Bronchial epithelial cell (primary cell): Measurements from ENCODE around the gene UCKL1. TPM values are rescaled to one million over a fixed set of nuclear protein-coding genes. Genes with fewer than 3 reads are reported as not detected.
"Not testable (repeated sequence)": the region's sequence is repeated elsewhere in the genome, so short reads cannot be mapped to it uniquely, and the experiment has no call there.

ENCODE experiments used
- DNase-seq: peaks from one replicate; pipeline ENCODE4 v3.0.0-alpha.2; 2010; ENCODE audit warnings: low read depth
- FAIRE-seq: peaks from 2 replicates; lab custom pipeline; 2011; peaks lifted over from hg19 to GRCh38; lab: Jason Lieb, UNC
- H3K27me3 ChIP-seq: 2 replicates; pipeline ENCODE4 v1.5.1; 2011; ENCODE audit warnings: low read length; ENCODE audit not compliant: control insufficient read depth, insufficient read depth
- H3K36me3 ChIP-seq: 2 replicates; pipeline ENCODE4 v1.5.1; 2011; ENCODE audit warnings: low read length; ENCODE audit not compliant: control insufficient read depth, insufficient read depth
- H3K4me3 ChIP-seq: 2 replicates; pipeline ENCODE4 v1.5.1; 2011; ENCODE audit warnings: mild to moderate bottlenecking, low read depth, low read length, control low read depth
- CTCF ChIP-seq: IDR thresholded peaks from 2 replicates; pipeline ENCODE4 v1.5.1; 2011; ENCODE audit warnings: mild to moderate bottlenecking, moderate library complexity, low read length, control low read depth, inconsistent platforms; ENCODE audit not compliant: insufficient read depth, severe bottlenecking
- total RNA-seq: library from RNA; depleted of rRNA; stranded (reverse); fragments of >200 nt; gene quantifications from 2 replicates; pipeline ENCODE4 v1.2.1, GENCODE V29; 2014

Gene UCKL1
- total RNA-seq, 1 donor from 2014 or later = 19.0 TPM

- no peak for FAIRE-seq
- DNase-seq = no peak
- no peak for TF ChIP-seq CTCF
- Histone ChIP-seq H3K27me3 (no peaks in the 10 kb centered on the region), H3K36me3 (peaks cover 24% of the 10 kb centered on the region), H3K4me3 (no peak overlapping the region)
Observed at GRCh38 chr20:63961664-63962425, 5.6 kb upstream of the UCKL1 start.

DNA sequence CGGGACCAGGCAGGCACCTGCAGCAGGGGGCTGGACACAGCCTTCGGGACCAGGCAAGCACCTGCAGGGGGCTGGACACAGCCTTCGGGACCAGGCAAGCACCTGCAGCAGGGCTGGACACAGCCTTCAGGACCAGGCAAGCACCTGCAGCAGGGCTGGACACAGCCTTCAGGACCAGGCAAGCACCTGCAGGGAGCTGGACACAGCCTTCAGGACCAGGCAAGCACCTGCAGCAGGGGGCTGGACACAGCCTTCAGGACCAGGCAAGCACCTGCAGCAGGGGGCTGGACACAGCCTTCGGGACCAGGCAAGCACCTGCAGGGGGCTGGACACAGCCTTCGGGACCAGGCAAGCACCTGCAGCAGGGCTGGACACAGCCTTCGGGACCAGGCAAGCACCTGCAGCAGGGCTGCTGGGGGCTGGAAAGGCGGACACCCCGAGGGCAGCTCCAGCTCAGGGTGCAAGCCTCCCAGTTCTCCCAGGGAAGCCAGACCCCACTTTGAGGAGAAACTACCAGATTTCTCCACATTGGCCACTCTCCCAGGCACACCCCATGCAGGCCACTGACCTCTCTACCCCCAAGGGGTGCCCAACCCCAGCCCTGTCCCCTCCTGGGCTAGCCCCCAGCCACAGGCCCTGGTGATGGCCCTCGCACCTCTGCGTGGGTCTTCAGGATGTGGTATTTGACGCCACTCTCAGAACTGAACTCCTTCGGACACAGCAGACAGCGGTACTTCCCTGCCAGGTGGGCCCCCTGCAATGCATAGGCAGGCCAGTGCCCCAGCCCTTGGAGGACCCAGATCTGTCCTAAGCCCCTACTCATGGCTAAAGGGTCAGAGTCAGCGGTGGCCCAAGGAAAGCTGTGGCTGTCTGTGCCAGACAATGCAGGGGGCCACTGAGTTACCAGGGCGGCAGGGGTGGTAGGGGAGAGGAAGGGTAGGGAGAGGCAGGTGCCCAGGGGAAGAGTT lies 4.7 kb upstream of the UCKL1 start:
- not testable (repeated sequence) for H3K4me3 ChIP-seq, DNase-seq, H3K27me3 ChIP-seq, FAIRE-seq
- peaks cover 22% of the 10 kb centered on the region for H3K36me3 ChIP-seq

- no peak for DNase-seq
- H3K36me3 ChIP-seq = peaks cover 22% of the 10 kb centered on the region
- no peak for TF ChIP-seq CTCF
- H3K4me3 ChIP-seq = no peak overlapping the region
- H3K27me3 ChIP-seq = no peaks in the 10 kb centered on the region
- no peak for FAIRE-seq
Observed at GRCh38 chr20:63959699-63960075, 3.5 kb upstream of the UCKL1 start.

DNA sequence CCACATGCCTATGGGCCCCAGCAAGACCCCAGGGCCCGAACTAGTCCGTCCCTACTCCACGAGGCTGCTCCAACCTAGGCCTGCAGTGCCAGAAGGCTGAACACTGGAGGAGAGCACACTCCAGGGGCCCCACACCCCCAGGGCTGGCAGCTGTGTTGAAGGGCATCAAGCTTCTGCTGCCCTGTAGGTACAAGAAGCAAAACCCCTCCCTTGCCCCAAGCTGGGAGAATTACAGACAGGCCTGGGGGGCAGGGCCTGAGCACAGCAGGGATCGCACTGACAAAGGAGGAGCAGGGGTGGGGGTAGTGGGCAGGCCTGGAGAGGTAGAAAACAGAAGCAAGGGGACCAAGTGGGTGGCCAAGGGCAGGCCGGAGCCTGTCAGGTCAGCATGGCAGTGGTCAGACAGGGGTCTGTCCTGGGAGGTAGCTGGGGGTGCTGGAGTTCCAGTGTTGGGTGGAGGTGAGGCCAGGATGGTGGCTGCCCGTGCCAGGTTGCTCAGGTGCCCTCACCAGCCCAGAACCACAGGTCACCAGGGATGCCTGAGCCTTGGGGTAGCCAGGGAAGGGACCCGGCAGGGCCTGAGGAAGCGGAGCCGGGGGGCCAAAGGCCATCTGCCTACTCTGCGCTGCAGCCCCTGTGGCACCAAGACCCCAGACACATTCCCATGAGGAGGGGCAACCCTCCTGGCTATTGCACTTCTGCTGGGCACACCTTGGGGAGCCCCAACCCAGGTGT lies 2.9 kb upstream of the UCKL1 start:
- H3K27me3 ChIP-seq = no peaks in the 10 kb centered on the region
- DNase-seq = no peak
- TF ChIP-seq CTCF = no peak
- no peak for FAIRE-seq
- no peak overlapping the region for H3K4me3 ChIP-seq
- H3K36me3 ChIP-seq = peaks cover 22% of the 10 kb centered on the region

- Histone ChIP-seq H3K27me3 (no peaks in the 10 kb centered on the region), H3K36me3 (peaks cover 18% of the 10 kb centered on the region), H3K4me3 (no peak overlapping the region)
- DNase-seq (no peak), FAIRE-seq (no peak)
- no peak for TF ChIP-seq CTCF
Observed at GRCh38 chr20:63958471-63958870, 2.3 kb upstream of the UCKL1 start.
